ENCODE measurements around the gene FLAD1. TPM values are rescaled to one million over a fixed set of nuclear protein-coding genes. Genes with fewer than 3 reads are reported as not detected.

FLAD1 gene
- total RNA-seq, 1 experiment from 2014 or later = 97.0 TPM

GRCh38 chr1:154966111-154966510, 17.0 kb upstream of the FLAD1 start:
- Histone ChIP-seq H4K5ac (ENCODE audit: insufficient read length, low read depth, low read length) (no peak overlapping the region), H3K79me2 (ENCODE audit: insufficient read depth, low read length) (peaks cover 10% of the 10 kb centered on the region; the same call in 1 of the 2 replicates), H3K23ac (ENCODE audit: insufficient read length, low read depth, low read length) (no peak overlapping the region), H3K4me1 (ENCODE audit: insufficient read depth, low read length) (no peaks in the 10 kb centered on the region; the same call in 1 of the 2 replicates), H3K23me2 (ENCODE audit: insufficient read length, low read depth, low read length, poor library complexity, severe bottlenecking) (peaks cover 19% of the 10 kb centered on the region), H3K27ac (ENCODE audit: insufficient read length, low read depth, low read length) (no peak overlapping the region), H3K79me1 (ENCODE audit: insufficient read depth, low read depth, low read length, poor library complexity, severe bottlenecking) (peaks cover 7% of the 10 kb centered on the region), H3K56ac (ENCODE audit: insufficient read length, low read depth, low read length) (no peak overlapping the region), H3K27me3 (ENCODE audit: insufficient read depth, low read length) (no peaks in the 10 kb centered on the region), H3K9me3 (ENCODE audit: control insufficient read depth, low read depth, low read length) (no peaks in the 10 kb centered on the region), H2BK5ac (ENCODE audit: insufficient read length, low read length) (no peak overlapping the region), H3T11ph (ENCODE audit: low read length) (no peak overlapping the region), H4K91ac (ENCODE audit: insufficient read length, low read depth, low read length) (no peak overlapping the region), H3K9ac (ENCODE audit: extremely low read depth, insufficient read length, low read length) (no peak overlapping the region), H3K14ac (ENCODE audit: insufficient read depth, low read length) (no peak overlapping the region), H2AK5ac (ENCODE audit: insufficient read length, low read length) (no peak overlapping the region), H2BK12ac (ENCODE audit: insufficient read length, low read depth, low read length) (no peak overlapping the region), H4K8ac (replicated peaks; ENCODE audit: insufficient read length, low read depth, low read length) (no peak overlapping the region), H3K4me2 (ENCODE audit: insufficient read depth, insufficient read length, low read length) (no peak overlapping the region), H3K4ac (ENCODE audit: low read depth, low read length) (no peak overlapping the region), H2AFZ (ENCODE audit: low read length) (no peak overlapping the region), H3K18ac (ENCODE audit: insufficient read length, low read depth, low read length) (no peak overlapping the region), H4K20me1 (ENCODE audit: control insufficient read depth, insufficient read depth, insufficient read length) (peaks cover 2% of the 10 kb centered on the region), H2BK15ac (ENCODE audit: low read depth, low read length) (no peak overlapping the region), H2BK20ac (ENCODE audit: low read depth, low read length, poor library complexity, severe bottlenecking) (no peak overlapping the region), H2BK120ac (ENCODE audit: low read depth, low read length, poor library complexity, severe bottlenecking) (no peak overlapping the region)
- no peak overlapping the region for H3K4me3 Mint-ChIP-seq
- peaks cover 41 to 42% of the 10 kb centered on the region in 2 experiments for H3K4me1 Mint-ChIP-seq
- H3K27ac Mint-ChIP-seq = no peak overlapping the region
- H3K9me3 Mint-ChIP-seq = no peaks in the 10 kb centered on the region
- no CpG with 5 or more reads among the region's 7 CpGs for WGBS (ENCODE audit: extremely low coverage, insufficient read length, low lambda C conversion rate)
- H3K27me3 Mint-ChIP-seq (ENCODE audit: low read depth) = no peaks in the 10 kb centered on the region
- TF ChIP-seq, protein P1, sequence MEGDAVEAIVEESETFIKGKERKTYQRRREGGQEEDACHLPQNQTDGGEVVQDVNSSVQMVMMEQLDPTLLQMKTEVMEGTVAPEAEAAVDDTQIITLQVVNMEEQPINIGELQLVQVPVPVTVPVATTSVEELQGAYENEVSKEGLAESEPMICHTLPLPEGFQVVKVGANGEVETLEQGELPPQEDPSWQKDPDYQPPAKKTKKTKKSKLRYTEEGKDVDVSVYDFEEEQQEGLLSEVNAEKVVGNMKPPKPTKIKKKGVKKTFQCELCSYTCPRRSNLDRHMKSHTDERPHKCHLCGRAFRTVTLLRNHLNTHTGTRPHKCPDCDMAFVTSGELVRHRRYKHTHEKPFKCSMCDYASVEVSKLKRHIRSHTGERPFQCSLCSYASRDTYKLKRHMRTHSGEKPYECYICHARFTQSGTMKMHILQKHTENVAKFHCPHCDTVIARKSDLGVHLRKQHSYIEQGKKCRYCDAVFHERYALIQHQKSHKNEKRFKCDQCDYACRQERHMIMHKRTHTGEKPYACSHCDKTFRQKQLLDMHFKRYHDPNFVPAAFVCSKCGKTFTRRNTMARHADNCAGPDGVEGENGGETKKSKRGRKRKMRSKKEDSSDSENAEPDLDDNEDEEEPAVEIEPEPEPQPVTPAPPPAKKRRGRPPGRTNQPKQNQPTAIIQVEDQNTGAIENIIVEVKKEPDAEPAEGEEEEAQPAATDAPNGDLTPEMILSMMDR (conservative IDR thresholded peaks at IDR 0.05) = no peak
- no peak for DNase-seq
- H3K36me3 Mint-ChIP-seq (ENCODE audit: insufficient read depth in 1 of 3, low read depth in 3 of 3) = peaks cover 42 to 72% (median 55%) of the 10 kb centered on the region in 3 experiments

All from H9 (cell line).